Right lobe of liver (tissue), 6 donors: ENCODE results near the gene NR5A2. TPM values are rescaled to one million over a fixed set of nuclear protein-coding genes. Genes with fewer than 3 reads are reported as not detected.

Source experiments
- ATAC-seq, 4 donors: fragments of 200-7000 bp; cut with Tn5 transposase; one replicate each; pipeline ENCODE4 v1.9.1; 2020; ENCODE audit warnings: mild to moderate bottlenecking in 4 of 4, moderate library complexity in 4 of 4
- DNase-seq, 3 donors: peaks; one replicate each; pipeline ENCODE4 v3.0.0-alpha.2; 2020
- H3K27ac ChIP-seq, 3 donors: fragments of 200-600 bp; one replicate each; pipeline ENCODE4 v1.8.0; 2022
- H3K27me3 ChIP-seq, 2 donors: fragments of 200-600 bp; one replicate each; pipeline ENCODE4 v1.8.0; 2022
- H3K36me3 ChIP-seq, 4 donors: fragments of 200-600 bp; sonication (generic) in 1 of 4; one replicate each; pipeline versions ENCODE4 v1.5.1 to v1.8.0; 2017 to 2022; ENCODE audit warnings: control low read depth in 1 of 4
- H3K4me1 ChIP-seq, 4 donors: fragments of 200-600 bp; sonication (generic) in 1 of 4; one replicate each; pipeline versions ENCODE4 v1.5.1 to v1.8.0; 2017 to 2022; ENCODE audit warnings: control low read depth in 1 of 4
- H3K4me3 ChIP-seq, 3 donors: fragments of 200-600 bp; one replicate each; pipeline ENCODE4 v1.8.0; 2022
- H3K9me3 ChIP-seq, 4 donors: fragments of 200-600 bp; sonication (generic) in 1 of 4; one replicate each; pipeline versions ENCODE4 v1.5.1 to v1.8.0; 2017 to 2022; ENCODE audit warnings: control low read depth in 1 of 4
- POLR2A ChIP-seq: fragments of 450-650 bp; IDR thresholded peaks from one replicate; pipeline ENCODE4 v1.6.1; 2017; ENCODE audit warnings: antibody characterized with exemption, mild to moderate bottlenecking
- WGBS: methylation state at CpG from one replicate; pipeline ENCODE4 v1.1.6; 2018; ENCODE audit warnings: low coverage, low lambda C conversion rate; ENCODE audit not compliant: insufficient coverage; ENCODE audit errors: missing lambda C conversion rate; 5-methylcytosine and 5-hydroxymethylcytosine counted together
- intact Hi-C, 2 donors: fragments of 100-400 bp; cut with DNase I; formaldehyde crosslinking; loops; one replicate each; pipeline versions ENCODE4 v1.11.2 to v1.14.1; 2022
- total RNA-seq, 6 experiments: library from RNA; depleted of rRNA in 2 of 6; stranded (reverse); fragments of >200 nt in 2 of 6; fragmentation: NEBNext Ultra II Directional in 3 of 6; extraction: Animal tissue kit (Norgen Biotek cat#: 25700) in 3 of 6; gene quantifications; one replicate each; pipeline versions ENCODE4 v1.1.0 to v1.2.4, GENCODE V29; 2016 to 2023
- TF ChIP-seq, protein P1 (sequence below), 4 donors: fragments of 200-600 bp in 3 of 4; fragments of 450-650 bp in 1 of 4; IDR thresholded peaks; one replicate each; pipeline versions ENCODE4 v1.5.1 to v1.8.0; 2016 to 2022; ENCODE audit warnings: antibody characterized with exemption in 4 of 4, mild to moderate bottlenecking in 2 of 4
- donor health status: DM: no; HTN: yes; CAD: no.
- donor health status: DM: no; HTN: no; CAD: no.
- donor health status: DM: no; HTN: no; CAD: no.
- donor health status: DM: no; HTN: yes; CAD: no.
- donor health status: DM: no; HTN: yes; CAD: no.

NR5A2 gene
- total RNA-seq, 6 experiments from 2014 or later, result 20.4 to 35.0 (median 28.5) TPM

DNA sequence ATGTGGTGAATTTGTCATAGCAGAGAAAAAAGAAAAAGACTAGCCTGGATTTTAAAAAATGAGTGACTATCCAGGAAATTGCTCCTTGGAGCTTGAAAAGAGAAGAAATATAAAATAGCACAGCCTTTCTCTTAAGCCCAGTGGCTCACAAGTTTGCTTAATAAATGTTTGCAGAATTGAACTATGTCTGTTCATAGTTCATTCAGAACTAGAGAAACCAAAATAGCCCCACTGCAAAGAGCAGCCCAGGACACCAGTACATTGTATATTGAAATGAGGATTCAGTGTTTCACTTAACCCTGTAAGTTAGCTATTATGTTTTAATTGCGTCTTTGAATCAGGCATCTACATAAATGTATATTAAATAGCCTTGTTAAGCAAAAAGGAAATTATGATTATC lies 88.8 kb downstream of the NR5A2 start:
- peak; percentile 51 to 76 (median 70) for ATAC-seq
- H3K9me3 ChIP-seq, result no peaks in the 10 kb centered on the region
- intact Hi-C loops, result no loop called here
- no peak overlapping the region for H3K4me3 ChIP-seq
- no peaks in the 10 kb centered on the region for H3K27me3 ChIP-seq
- no peak for DNase-seq
- peak overlapping the region in 2 of 3 donors; percentile 75 for H3K27ac ChIP-seq
- WGBS, result 33% methylated on average over 1 of the region's 1 CpG
- peaks cover 0 to 52% (median 14%) of the 10 kb centered on the region in 4 donors for H3K4me1 ChIP-seq
- H3K36me3 ChIP-seq, result peaks cover 0 to 10% (median 4%) of the 10 kb centered on the region in 4 donors
- TF ChIP-seq, protein P1, sequence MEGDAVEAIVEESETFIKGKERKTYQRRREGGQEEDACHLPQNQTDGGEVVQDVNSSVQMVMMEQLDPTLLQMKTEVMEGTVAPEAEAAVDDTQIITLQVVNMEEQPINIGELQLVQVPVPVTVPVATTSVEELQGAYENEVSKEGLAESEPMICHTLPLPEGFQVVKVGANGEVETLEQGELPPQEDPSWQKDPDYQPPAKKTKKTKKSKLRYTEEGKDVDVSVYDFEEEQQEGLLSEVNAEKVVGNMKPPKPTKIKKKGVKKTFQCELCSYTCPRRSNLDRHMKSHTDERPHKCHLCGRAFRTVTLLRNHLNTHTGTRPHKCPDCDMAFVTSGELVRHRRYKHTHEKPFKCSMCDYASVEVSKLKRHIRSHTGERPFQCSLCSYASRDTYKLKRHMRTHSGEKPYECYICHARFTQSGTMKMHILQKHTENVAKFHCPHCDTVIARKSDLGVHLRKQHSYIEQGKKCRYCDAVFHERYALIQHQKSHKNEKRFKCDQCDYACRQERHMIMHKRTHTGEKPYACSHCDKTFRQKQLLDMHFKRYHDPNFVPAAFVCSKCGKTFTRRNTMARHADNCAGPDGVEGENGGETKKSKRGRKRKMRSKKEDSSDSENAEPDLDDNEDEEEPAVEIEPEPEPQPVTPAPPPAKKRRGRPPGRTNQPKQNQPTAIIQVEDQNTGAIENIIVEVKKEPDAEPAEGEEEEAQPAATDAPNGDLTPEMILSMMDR (IDR thresholded peaks at IDR 0.05), result no peak
- TF ChIP-seq POLR2A, result no peak

DNA sequence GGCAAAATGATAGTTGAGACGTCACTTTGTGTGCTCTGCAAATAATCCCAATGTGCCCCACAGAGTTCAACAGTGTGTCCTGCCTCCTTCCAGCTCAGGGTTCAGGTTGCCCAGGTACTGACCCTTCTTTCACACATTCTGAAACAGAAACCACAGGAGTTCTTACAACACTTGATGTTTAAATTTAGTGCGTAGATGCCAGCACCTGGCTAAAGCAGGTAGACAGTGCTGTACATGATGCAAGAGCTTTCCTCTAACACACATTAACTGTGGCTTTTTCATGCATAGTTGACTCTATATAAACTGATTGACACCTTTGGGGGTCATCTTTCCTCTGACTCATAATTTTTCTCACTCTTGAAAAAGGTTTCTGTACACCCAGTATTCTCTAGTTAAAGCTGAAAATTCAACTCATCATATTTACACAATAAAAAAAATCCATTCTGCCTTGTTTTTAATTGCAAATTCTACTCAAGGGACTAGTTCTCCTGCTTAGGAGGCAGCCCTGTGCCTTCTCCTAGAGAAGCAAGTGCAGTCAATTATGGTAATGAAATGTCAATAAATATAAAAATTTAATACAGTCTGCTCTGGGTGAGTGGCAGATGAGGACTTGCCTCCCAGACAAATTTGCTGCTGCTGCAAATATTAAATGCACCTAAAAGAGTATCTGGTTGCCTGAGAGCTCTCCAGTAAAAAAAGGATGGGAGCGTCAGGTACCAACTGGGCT lies 91.4 kb downstream of the NR5A2 start:
- 50% methylated on average over 3 of the region's 3 CpGs for WGBS
- Histone ChIP-seq H3K4me3 (no peak overlapping the region), H3K27me3 (no peaks in the 10 kb centered on the region), H3K4me1 (peaks cover 0 to 55% (median 14%) of the 10 kb centered on the region in 4 donors), H3K9me3 (no peaks in the 10 kb centered on the region), H3K36me3 (peaks cover 0 to 9% (median 3%) of the 10 kb centered on the region in 4 donors), H3K27ac (peak overlapping the region in 2 of 3 donors; percentile 75)
- ATAC-seq, result peak; percentile 83 to 95 (median 92)
- no peak for TF ChIP-seq POLR2A
- TF ChIP-seq, protein P1 (IDR thresholded peaks at IDR 0.05), result no peak
- intact Hi-C loops, result no loop called here
- DNase-seq, result peak in 2 of 3 donors; percentile 72 to 81

DNA sequence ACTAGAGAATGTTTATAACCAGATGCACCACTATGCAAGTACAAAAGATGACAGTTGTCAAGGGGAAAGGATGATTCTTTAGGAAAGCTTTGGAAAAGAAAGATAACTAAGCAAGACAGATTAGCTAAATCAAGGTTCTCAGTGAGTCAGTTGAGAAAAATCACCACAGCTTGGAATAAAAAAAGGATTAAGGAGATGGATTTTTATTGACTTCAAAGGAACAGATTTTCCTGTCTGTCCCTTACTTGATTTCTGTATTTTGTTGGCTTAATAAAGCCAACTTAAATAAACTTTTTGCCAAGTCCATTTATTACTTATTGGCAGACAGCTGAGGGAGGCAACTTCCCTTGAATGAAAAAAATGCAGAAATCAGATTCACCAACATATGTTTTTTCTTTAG lies 93.9 kb downstream of the NR5A2 start:
- TF ChIP-seq POLR2A, result no peak
- TF ChIP-seq, protein P1 (IDR thresholded peaks at IDR 0.05), result no peak
- H3K27me3 ChIP-seq, result no peaks in the 10 kb centered on the region
- no peak for DNase-seq
- H3K27ac ChIP-seq, result no peak overlapping the region
- H3K4me3 ChIP-seq, result no peak overlapping the region
- ATAC-seq, result no peak
- H3K36me3 ChIP-seq, result peaks cover 0 to 10% (median 6%) of the 10 kb centered on the region in 4 donors
- intact Hi-C loops, result no loop called here
- peaks cover 0 to 39% (median 9%) of the 10 kb centered on the region in 4 donors for H3K4me1 ChIP-seq
- no peaks in the 10 kb centered on the region for H3K9me3 ChIP-seq

DNA sequence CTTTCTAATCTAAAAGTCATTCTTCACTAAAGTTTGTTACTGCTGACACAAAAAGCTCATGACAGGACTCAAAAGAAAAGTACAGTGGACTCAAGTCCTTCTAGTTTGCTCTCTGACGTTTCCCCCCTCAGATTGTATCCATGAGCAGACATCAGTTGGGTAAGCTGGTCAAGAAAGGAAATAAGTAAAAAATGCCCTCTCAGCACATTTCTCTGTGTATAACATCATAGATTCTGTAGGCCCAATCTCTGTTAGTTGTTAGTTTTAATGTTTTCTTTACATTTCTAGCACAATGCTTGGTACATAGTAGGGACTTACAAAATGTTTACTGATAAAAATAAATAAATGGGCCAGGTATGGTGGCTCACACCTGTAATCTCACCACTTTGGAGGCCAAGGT lies 96.8 kb downstream of the NR5A2 start:
- intact Hi-C loops, result no loop called here
- Histone ChIP-seq H3K27me3 (no peaks in the 10 kb centered on the region), H3K36me3 (peaks cover 0 to 10% (median 6%) of the 10 kb centered on the region in 4 donors), H3K4me1 (peaks cover 0 to 40% (median 11%) of the 10 kb centered on the region in 4 donors), H3K4me3 (no peak overlapping the region), H3K9me3 (no peaks in the 10 kb centered on the region), H3K27ac (no peak overlapping the region)
- ATAC-seq, result no peak
- no peak for DNase-seq
- WGBS, result 80% methylated on average over 1 of the region's 1 CpG
- TF ChIP-seq, protein P1 (IDR thresholded peaks at IDR 0.05), result no peak
- no peak for TF ChIP-seq POLR2A
